Measurements from ENCODE around the gene CA10.

The CA10 gene

DNA sequence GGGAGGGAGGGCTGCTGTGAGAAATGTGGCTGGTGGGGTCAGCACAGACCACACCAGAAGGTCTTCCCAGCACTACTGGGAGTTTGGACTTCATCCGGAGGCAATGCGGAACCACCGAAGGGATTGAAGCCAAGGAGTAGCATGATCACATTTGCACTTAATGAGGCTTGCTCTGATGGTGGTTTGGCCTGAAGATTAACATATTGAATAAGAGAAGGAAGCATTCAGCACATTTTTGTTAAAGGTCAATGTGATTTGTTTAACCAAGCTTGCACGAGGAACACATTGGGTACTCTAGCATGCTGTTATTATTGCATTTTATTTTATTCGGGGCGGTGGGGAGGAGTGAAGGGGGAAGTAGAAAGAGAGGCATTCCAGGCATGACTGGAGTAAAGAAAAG, 519.5 kb downstream of the CA10 start:
- no peak overlapping the region for H3K27ac ChIP-seq (replicated peaks; ENCODE audit: low read length)
- H3K14ac ChIP-seq (ENCODE audit: low read length): peak overlapping the region; percentile 83
- no peak overlapping the region for H2BK15ac ChIP-seq (ENCODE audit: low read length)
- H3K9ac ChIP-seq (ENCODE audit: low read depth, low read length, poor library complexity): no peak overlapping the region
- no peaks in the 10 kb centered on the region for H3K9me3 ChIP-seq (replicated peaks in 1 of 2; ENCODE audit: control insufficient read depth in 2 of 2, insufficient read depth in 1 of 2, low read depth in 1 of 2, low read length in 2 of 2)
- no peak overlapping the region for H2AFZ ChIP-seq (ENCODE audit: low read length)
- H2BK12ac ChIP-seq (ENCODE audit: low read length): no peak overlapping the region
- no peak overlapping the region for H3K4me3 ChIP-seq (ENCODE audit: low read length in 2 of 2)
- H2AK5ac ChIP-seq (ENCODE audit: low read depth, low read length): no peak overlapping the region
- no peak for DNase-seq (ENCODE audit: low spot score)
- no peaks in the 10 kb centered on the region for H3K36me3 ChIP-seq (replicated peaks in 1 of 2; ENCODE audit: control insufficient read depth in 2 of 2, insufficient read depth in 2 of 2, low read length in 2 of 2)
- no peaks in the 10 kb centered on the region for H3K79me1 ChIP-seq (ENCODE audit: low read depth, low read length)
- H3K18ac ChIP-seq (ENCODE audit: low read length): peak overlapping the region; percentile 46
- no peaks in the 10 kb centered on the region for H3K27me3 ChIP-seq (ENCODE audit: control insufficient read depth in 3 of 3, insufficient read depth in 3 of 3, low read depth in 1 of 3, low read length in 3 of 3)
- peaks cover 0 to 11% of the 10 kb centered on the region in 2 donors for H3K4me1 ChIP-seq (ENCODE audit: control insufficient read depth in 2 of 2, insufficient read depth in 1 of 2, low read depth in 1 of 2, low read length in 2 of 2)
- no peak overlapping the region for H4K91ac ChIP-seq (ENCODE audit: low read depth, low read length, poor library complexity)
- H2BK5ac ChIP-seq (ENCODE audit: low read length): no peak overlapping the region
- no CpG with 5 or more reads among the region's 6 CpGs for WGBS, 2 donors (ENCODE audit: extremely low coverage in 2 of 2, insufficient read length in 2 of 2, insufficient replicate concordance in 1 of 2)
- H3K4me2 ChIP-seq (ENCODE audit: insufficient read depth, low read length, poor library complexity, severe bottlenecking): no peak overlapping the region
- H3K23ac ChIP-seq (ENCODE audit: low read depth, low read length, poor library complexity): no peak overlapping the region
- H2BK120ac ChIP-seq (ENCODE audit: low read depth, low read length): no peak overlapping the region
- no peak overlapping the region for H4K8ac ChIP-seq (ENCODE audit: low read depth, low read length)
- H3K4ac ChIP-seq (ENCODE audit: low read length): no peak overlapping the region

GRCh38 chr17:51636291-51636690, 522.2 kb downstream of the CA10 start:
- Histone ChIP-seq H3K9me3 (replicated peaks in 1 of 2; ENCODE audit: control insufficient read depth in 2 of 2, insufficient read depth in 1 of 2, low read depth in 1 of 2, low read length in 2 of 2) (no peaks in the 10 kb centered on the region), H3K4ac (ENCODE audit: low read length) (no peak overlapping the region), H3K4me2 (ENCODE audit: insufficient read depth, low read length, poor library complexity, severe bottlenecking) (no peak overlapping the region), H3K27ac (replicated peaks; ENCODE audit: low read length) (no peak overlapping the region), H2AK5ac (ENCODE audit: low read depth, low read length) (no peak overlapping the region), H3K4me3 (ENCODE audit: low read length in 2 of 2) (no peak overlapping the region), H3K79me1 (ENCODE audit: low read depth, low read length) (no peaks in the 10 kb centered on the region), H2BK120ac (ENCODE audit: low read depth, low read length) (no peak overlapping the region), H3K14ac (ENCODE audit: low read length) (no peak overlapping the region), H2BK15ac (ENCODE audit: low read length) (no peak overlapping the region), H3K9ac (ENCODE audit: low read depth, low read length, poor library complexity) (no peak overlapping the region), H3K36me3 (replicated peaks in 1 of 2; ENCODE audit: control insufficient read depth in 2 of 2, insufficient read depth in 2 of 2, low read length in 2 of 2) (no peaks in the 10 kb centered on the region), H2BK12ac (ENCODE audit: low read length) (no peak overlapping the region), H3K27me3 (ENCODE audit: control insufficient read depth in 3 of 3, insufficient read depth in 3 of 3, low read depth in 1 of 3, low read length in 3 of 3) (no peaks in the 10 kb centered on the region), H3K23ac (ENCODE audit: low read depth, low read length, poor library complexity) (no peak overlapping the region), H3K18ac (ENCODE audit: low read length) (no peak overlapping the region), H2BK5ac (ENCODE audit: low read length) (no peak overlapping the region), H3K4me1 (ENCODE audit: control insufficient read depth in 2 of 2, insufficient read depth in 1 of 2, low read depth in 1 of 2, low read length in 2 of 2) (peaks cover 0 to 11% of the 10 kb centered on the region in 2 donors), H2AFZ (ENCODE audit: low read length) (no peak overlapping the region), H4K91ac (ENCODE audit: low read depth, low read length, poor library complexity) (no peak overlapping the region), H4K8ac (ENCODE audit: low read depth, low read length) (no peak overlapping the region)
- no CpG with 5 or more reads among the region's 5 CpGs for WGBS, 2 donors (ENCODE audit: extremely low coverage in 2 of 2, insufficient read length in 2 of 2, insufficient replicate concordance in 1 of 2)
- DNase-seq (ENCODE audit: low spot score): no peak

- peaks cover 0 to 2% of the 10 kb centered on the region in 2 donors for H3K4me1 ChIP-seq (ENCODE audit: control insufficient read depth in 2 of 2, insufficient read depth in 1 of 2, low read depth in 1 of 2, low read length in 2 of 2)
- no peak overlapping the region for H2BK120ac ChIP-seq (ENCODE audit: low read depth, low read length)
- H3K27me3 ChIP-seq (ENCODE audit: control insufficient read depth in 3 of 3, insufficient read depth in 3 of 3, low read depth in 1 of 3, low read length in 3 of 3): no peaks in the 10 kb centered on the region
- H3K18ac ChIP-seq (ENCODE audit: low read length): no peak overlapping the region
- no peaks in the 10 kb centered on the region for H3K9me3 ChIP-seq (replicated peaks in 1 of 2; ENCODE audit: control insufficient read depth in 2 of 2, insufficient read depth in 1 of 2, low read depth in 1 of 2, low read length in 2 of 2)
- H3K4me3 ChIP-seq (ENCODE audit: low read length in 2 of 2): no peak overlapping the region
- no peak overlapping the region for H2BK15ac ChIP-seq (ENCODE audit: low read length)
- no peak overlapping the region for H4K8ac ChIP-seq (ENCODE audit: low read depth, low read length)
- no peaks in the 10 kb centered on the region for H3K79me1 ChIP-seq (ENCODE audit: low read depth, low read length)
- H2BK12ac ChIP-seq (ENCODE audit: low read length): no peak overlapping the region
- WGBS, 2 donors (ENCODE audit: extremely low coverage in 2 of 2, insufficient read length in 2 of 2, insufficient replicate concordance in 1 of 2): no CpG with 5 or more reads among the region's 5 CpGs
- H2AFZ ChIP-seq (ENCODE audit: low read length): no peak overlapping the region
- no peak overlapping the region for H3K4ac ChIP-seq (ENCODE audit: low read length)
- H2AK5ac ChIP-seq (ENCODE audit: low read depth, low read length): no peak overlapping the region
- H3K9ac ChIP-seq (ENCODE audit: low read depth, low read length, poor library complexity): no peak overlapping the region
- H3K36me3 ChIP-seq (replicated peaks in 1 of 2; ENCODE audit: control insufficient read depth in 2 of 2, insufficient read depth in 2 of 2, low read length in 2 of 2): no peaks in the 10 kb centered on the region
- H3K14ac ChIP-seq (ENCODE audit: low read length): no peak overlapping the region
- H3K23ac ChIP-seq (ENCODE audit: low read depth, low read length, poor library complexity): no peak overlapping the region
- H2BK5ac ChIP-seq (ENCODE audit: low read length): no peak overlapping the region
- H3K27ac ChIP-seq (replicated peaks; ENCODE audit: low read length): no peak overlapping the region
- no peak overlapping the region for H4K91ac ChIP-seq (ENCODE audit: low read depth, low read length, poor library complexity)
- H3K4me2 ChIP-seq (ENCODE audit: insufficient read depth, low read length, poor library complexity, severe bottlenecking): no peak overlapping the region
- DNase-seq (ENCODE audit: low spot score): no peak
These were observed 528.3 kb downstream of the CA10 start for GRCh38 chr17:51630101-51630671.

DNA sequence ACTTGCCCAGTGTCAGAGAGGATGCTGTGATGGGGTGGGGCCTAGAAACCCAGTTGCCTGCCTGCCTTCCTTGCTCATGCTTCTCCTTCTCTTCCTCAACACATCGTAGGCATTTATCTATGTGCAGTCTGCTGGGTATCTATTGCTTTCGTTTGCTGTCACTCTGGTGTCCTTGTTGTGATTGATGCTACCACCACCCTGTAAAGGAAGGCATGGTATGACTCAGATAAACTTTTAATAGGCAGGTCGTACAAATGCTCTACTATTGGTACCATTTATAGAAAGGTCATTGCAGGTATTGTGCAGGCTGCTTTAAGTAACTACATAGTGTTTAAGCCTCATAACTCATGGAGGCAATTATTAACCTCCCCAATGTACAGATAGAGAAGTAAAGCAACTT, 529.3 kb downstream of the CA10 start:
- Histone ChIP-seq H3K4me2 (ENCODE audit: insufficient read depth, low read length, poor library complexity, severe bottlenecking) (no peak overlapping the region), H3K79me1 (ENCODE audit: low read depth, low read length) (no peaks in the 10 kb centered on the region), H2BK12ac (ENCODE audit: low read length) (no peak overlapping the region), H2BK15ac (ENCODE audit: low read length) (no peak overlapping the region), H3K4me3 (ENCODE audit: low read length in 2 of 2) (no peak overlapping the region), H3K9me3 (replicated peaks in 1 of 2; ENCODE audit: control insufficient read depth in 2 of 2, insufficient read depth in 1 of 2, low read depth in 1 of 2, low read length in 2 of 2) (no peaks in the 10 kb centered on the region), H2AK5ac (ENCODE audit: low read depth, low read length) (no peak overlapping the region), H3K14ac (ENCODE audit: low read length) (no peak overlapping the region), H2BK120ac (ENCODE audit: low read depth, low read length) (no peak overlapping the region), H3K9ac (ENCODE audit: low read depth, low read length, poor library complexity) (no peak overlapping the region), H3K23ac (ENCODE audit: low read depth, low read length, poor library complexity) (no peak overlapping the region), H3K4ac (ENCODE audit: low read length) (no peak overlapping the region), H2AFZ (ENCODE audit: low read length) (no peak overlapping the region), H4K91ac (ENCODE audit: low read depth, low read length, poor library complexity) (no peak overlapping the region), H4K8ac (ENCODE audit: low read depth, low read length) (no peak overlapping the region), H3K27ac (replicated peaks; ENCODE audit: low read length) (no peak overlapping the region), H3K27me3 (ENCODE audit: control insufficient read depth in 3 of 3, insufficient read depth in 3 of 3, low read depth in 1 of 3, low read length in 3 of 3) (no peaks in the 10 kb centered on the region), H3K36me3 (replicated peaks in 1 of 2; ENCODE audit: control insufficient read depth in 2 of 2, insufficient read depth in 2 of 2, low read length in 2 of 2) (no peaks in the 10 kb centered on the region), H3K18ac (ENCODE audit: low read length) (no peak overlapping the region), H2BK5ac (ENCODE audit: low read length) (no peak overlapping the region), H3K4me1 (ENCODE audit: control insufficient read depth in 2 of 2, insufficient read depth in 1 of 2, low read depth in 1 of 2, low read length in 2 of 2) (peaks cover 0 to 2% of the 10 kb centered on the region in 2 donors)
- no peak for DNase-seq (ENCODE audit: low spot score)
- WGBS, 2 donors (ENCODE audit: extremely low coverage in 2 of 2, insufficient read length in 2 of 2, insufficient replicate concordance in 1 of 2): no CpG with 5 or more reads among the region's 3 CpGs
